ENCODE data around the gene CDH4.

Gene CDH4

GRCh38 chr20:61487346-61487996, 235.4 kb downstream of the CDH4 start:
- no peak for DNase-seq (ENCODE audit: low read depth in 2 of 2)

DNA sequence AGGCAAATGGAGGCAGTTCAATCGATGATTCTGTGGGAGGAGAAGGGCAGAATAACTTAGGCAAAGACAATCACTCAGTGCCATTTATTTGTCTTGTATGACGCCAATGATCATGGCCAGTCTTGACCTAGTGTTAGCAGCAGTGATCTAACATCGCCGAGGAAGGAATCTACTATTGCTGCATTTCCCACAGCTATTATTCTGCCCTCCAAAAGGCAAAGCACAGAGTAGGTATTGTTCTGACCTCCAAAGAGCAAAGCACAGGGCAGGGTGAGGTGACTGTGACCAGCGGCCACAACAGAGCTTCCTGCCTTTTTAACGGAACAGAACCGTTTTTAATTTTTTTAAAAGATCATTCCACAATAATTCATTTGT, 235.9 kb downstream of the CDH4 start:
- DNase-seq (ENCODE audit: low read depth in 2 of 2), result no peak

DNA sequence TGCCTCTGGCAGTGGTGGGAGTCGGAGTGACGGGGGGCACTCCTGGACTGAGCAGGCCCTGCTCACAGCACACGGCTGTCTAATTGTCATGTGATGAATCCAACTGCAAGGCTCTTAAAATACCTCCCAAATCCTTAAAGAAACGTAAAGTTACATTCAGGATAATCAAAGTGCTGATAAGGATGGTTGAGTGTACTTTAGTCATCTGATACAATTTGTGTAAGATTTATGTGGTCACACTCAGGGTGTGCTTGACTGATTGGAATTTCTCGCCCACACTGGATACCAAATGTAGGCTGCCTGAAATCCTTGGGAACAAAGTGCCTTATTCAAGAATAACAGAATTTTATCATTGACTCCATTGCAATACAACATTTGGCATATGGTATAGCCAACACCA, 238.7 kb downstream of the CDH4 start:
- no peak for DNase-seq (ENCODE audit: low read depth in 2 of 2)

- no peak for DNase-seq (ENCODE audit: low read depth in 2 of 2)
Measured at GRCh38 chr20:61492065-61492464, 240.0 kb downstream of the CDH4 start.

GRCh38 chr20:61493798-61494305, 241.8 kb downstream of the CDH4 start:
- no peak for DNase-seq (ENCODE audit: low read depth in 2 of 2)

GRCh38 chr20:61494763-61495575, 242.9 kb downstream of the CDH4 start:
- DNase-seq (ENCODE audit: low read depth in 2 of 2), result no peak

DNA sequence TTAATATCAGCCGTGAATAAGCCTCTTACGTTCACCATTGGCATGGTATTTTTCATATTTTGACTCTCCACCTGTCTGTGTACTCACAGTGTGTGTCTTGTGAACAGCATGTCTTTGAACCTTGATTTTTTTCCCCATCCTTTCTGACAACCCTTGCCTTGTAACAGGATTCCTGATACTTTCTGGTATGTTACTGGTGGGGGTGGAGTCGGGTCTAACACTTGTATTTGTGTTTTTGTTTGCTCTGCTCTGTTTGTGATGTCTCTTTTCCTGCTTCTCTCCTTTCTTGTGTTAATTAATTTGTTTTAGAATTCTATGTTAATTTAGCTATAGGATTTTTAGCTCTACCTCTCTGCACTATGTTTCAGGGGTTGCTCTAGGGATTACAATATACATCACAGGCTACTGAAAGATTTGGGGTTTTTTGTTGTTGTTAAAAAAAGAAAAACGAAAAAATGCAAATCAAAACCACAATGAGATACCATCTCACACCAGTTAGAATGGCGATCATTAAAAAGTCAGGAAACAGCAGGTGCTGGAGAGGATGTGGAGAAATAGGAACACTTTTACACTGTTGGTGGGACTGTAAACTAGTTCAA, 245.1 kb downstream of the CDH4 start:
- no peak for DNase-seq (ENCODE audit: low read depth in 2 of 2)

DNA sequence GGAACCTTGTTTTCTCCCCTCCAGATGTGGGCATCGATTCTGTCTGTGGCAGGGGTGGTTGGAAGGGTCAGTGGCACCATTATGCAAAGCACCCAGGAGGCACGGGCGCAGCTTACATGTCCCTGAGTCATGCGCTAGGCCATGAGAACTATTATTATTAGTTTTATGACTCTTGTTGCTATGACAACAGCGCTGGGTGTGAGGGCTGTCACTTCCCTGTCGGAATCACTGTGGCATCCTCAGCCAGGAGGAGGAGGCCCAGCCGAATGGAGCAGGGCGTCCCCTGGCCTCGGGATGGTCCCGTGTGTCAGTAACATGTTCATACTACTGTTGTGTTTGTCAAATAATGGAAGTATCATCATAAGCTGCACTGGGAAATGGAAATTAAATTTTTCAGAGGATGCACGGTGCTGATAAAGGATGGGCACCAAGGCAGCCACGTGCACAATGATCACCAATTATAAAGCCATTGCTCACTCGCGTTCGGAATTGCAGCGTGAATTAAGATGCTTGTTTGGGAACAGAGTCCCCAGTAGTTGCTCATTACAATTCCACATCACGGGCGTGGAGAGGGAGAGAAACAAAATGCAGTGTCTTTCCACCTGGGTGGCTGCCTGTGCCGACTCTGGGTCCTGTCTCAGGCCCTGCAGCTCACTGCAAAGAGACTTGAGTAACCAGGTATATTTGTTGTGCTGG, 247.9 kb downstream of the CDH4 start:
- DNase-seq (ENCODE audit: low read depth in 2 of 2), result no peak

DNA sequence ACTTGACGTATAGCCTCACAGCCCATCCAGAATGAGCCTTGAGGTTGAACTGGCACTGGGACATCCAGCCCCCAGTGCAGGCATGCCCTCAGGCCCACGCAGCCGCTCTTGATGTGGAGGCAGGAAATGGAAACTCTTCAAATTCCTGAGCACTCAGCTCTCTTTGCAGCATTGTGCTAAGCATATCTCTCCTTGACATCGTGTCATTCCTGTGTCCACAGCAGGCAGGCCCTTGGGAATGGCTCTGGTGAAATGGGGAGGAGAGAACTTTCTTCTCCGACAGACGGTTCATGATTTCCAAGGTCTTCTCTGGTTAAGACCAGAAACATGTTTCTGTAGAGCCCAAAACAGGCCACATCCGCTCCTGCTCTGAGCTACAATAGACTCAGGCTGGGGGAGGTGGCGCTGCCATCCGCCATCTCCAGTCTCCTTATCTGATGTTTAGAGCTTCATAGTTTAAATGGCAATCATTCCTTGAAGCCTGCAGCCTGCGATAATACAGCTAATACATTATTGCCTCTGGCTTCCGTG, 248.8 kb downstream of the CDH4 start:
- no peak for DNase-seq (ENCODE audit: low read depth in 2 of 2)

- no peak for DNase-seq (ENCODE audit: low read depth in 2 of 2)
Measured at GRCh38 chr20:61502433-61502832, 250.4 kb downstream of the CDH4 start.

GRCh38 chr20:61503106-61503505, 251.0 kb downstream of the CDH4 start:
- DNase-seq (ENCODE audit: low read depth in 2 of 2), result no peak

- DNase-seq (ENCODE audit: low read depth in 2 of 2), result no peak
Measured at GRCh38 chr20:61505508-61505907, 253.4 kb downstream of the CDH4 start.

GRCh38 chr20:61507778-61508177, 255.7 kb downstream of the CDH4 start:
- DNase-seq (ENCODE audit: low read depth in 2 of 2), result no peak

- no peak for DNase-seq (ENCODE audit: low read depth in 2 of 2)
Measured at GRCh38 chr20:61508301-61509096, 256.4 kb downstream of the CDH4 start.

DNA sequence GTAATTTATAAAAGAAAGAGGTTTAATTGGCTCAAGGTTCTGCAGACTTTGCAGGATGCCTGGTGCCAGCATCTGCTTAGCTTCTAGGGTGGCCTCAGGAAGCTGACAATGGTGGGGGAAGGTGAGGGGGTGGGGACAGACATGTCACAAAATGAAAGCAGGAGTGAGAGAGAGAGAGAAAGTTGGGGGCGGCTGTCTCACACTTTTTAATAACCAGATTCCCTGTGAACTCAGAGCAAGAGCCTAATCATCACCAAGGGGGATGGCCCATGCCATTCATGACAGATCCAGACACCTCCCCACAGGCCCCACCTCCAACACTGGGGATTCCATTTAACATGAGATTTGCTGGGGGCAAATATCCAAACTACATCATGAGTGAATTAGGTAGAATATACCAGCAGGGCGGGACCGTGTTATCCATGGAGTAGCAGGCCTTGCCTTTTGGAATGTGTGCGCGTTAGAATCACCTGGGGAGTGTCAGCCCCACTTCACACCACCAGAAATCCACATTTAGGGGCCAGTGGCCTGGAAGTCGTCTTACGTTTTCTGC, 258.8 kb downstream of the CDH4 start:
- no peak for DNase-seq (ENCODE audit: low read depth in 2 of 2)

DNA sequence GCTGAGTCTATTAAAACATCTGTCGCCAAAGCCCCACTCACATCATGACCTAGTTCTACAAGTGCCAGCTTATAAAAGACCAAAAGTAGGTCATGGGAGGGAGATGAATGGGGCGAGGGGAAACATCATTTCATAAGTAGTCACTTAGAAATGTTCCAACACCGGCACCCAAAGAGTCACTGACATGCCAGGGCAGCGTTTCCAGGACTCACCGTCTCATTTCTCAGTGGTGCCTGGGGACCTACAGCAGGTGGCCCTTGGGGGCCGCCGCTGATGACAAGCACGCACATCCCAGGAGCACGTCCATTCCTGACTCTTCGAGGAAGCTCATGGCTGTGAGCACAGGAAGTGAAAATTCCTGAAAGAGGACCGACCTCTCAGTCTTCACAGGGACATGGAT, 260.4 kb downstream of the CDH4 start:
- DNase-seq (ENCODE audit: low read depth in 2 of 2), result no peak

DNA sequence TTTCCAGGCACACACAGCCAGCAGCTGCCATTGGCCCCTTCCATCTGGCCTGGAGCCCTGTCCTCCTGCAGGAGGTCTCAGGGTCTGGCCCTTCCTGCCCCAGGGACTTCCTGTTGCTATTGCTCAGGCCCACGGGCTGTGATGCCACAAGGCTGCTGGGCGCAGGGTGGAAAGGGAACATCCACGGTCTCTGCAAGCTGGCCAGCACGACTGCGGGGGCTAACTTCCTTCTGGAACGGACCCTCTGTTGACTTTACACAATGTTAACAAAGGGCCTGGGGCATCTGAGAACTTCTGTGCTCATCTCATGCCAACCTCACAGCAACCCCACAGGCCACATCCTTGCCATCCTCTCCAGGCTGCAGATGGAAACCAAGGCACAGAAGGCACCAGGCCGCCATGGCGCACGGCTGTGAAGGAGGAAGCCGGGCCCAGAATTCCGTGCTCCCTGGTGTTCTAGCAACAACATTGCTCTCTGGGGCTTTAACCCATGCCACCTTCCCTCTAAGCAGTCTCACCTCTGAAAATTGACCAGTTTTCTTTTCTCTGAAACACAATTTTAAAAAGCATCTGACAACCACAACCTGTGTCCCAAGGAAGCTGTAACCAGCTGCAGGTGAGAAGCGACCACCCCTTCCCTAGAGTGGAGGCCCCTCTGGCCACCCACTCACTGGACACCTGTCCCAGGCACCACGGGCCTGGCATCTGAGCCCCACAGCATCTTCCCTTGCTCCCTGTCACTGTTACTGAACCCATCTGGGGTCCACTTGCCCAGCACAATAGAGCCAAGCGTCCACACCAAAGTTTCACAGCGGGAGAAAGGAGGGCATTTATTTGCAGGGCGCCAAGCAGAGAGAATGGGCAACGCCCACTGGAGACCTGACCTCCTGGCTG, 261.3 kb downstream of the CDH4 start:
- no peak for DNase-seq (ENCODE audit: low read depth in 2 of 2)

DNA sequence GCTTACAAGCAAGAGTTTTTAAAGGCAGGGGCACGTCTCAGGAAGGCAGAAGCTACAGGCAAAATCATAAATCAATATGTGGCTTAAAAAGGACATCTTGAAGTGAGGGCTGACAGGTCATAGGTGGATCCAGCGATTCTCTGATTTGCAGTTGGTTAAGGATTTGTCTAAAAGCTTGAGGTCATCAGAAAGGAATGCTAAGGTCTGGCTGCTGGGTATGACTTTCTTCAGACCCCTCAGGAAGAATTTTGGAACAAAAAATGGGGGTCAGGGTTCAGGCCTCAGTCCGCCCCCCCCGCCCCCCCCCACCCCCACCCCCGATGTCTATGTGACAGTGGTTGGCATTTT, 261.9 kb downstream of the CDH4 start:
- no peak for DNase-seq (ENCODE audit: low read depth in 2 of 2)

- no peak for DNase-seq (ENCODE audit: low read depth in 2 of 2)
Measured at GRCh38 chr20:61514396-61514795, 262.3 kb downstream of the CDH4 start.
